GM12865 (cell line): ENCODE results near the gene PIGS.

Experiments
- DNase-seq: peaks from one replicate; pipeline ENCODE4 v3.0.0; 2010; ENCODE audit warnings: low read depth
- H3K4me3 ChIP-seq: 2 replicates; pipeline ENCODE4 v1.5.1; 2011; ENCODE audit warnings: mild to moderate bottlenecking, low read depth, low read length, control low read depth
- TF ChIP-seq, protein P1 (sequence below): IDR thresholded peaks from 2 replicates; pipeline ENCODE4 v1.5.1; 2011; ENCODE audit warnings: low read length, control low read depth, low read depth, inconsistent platforms; ENCODE audit not compliant: insufficient read depth; ENCODE audit errors: missing control alignments

The PIGS gene

DNA sequence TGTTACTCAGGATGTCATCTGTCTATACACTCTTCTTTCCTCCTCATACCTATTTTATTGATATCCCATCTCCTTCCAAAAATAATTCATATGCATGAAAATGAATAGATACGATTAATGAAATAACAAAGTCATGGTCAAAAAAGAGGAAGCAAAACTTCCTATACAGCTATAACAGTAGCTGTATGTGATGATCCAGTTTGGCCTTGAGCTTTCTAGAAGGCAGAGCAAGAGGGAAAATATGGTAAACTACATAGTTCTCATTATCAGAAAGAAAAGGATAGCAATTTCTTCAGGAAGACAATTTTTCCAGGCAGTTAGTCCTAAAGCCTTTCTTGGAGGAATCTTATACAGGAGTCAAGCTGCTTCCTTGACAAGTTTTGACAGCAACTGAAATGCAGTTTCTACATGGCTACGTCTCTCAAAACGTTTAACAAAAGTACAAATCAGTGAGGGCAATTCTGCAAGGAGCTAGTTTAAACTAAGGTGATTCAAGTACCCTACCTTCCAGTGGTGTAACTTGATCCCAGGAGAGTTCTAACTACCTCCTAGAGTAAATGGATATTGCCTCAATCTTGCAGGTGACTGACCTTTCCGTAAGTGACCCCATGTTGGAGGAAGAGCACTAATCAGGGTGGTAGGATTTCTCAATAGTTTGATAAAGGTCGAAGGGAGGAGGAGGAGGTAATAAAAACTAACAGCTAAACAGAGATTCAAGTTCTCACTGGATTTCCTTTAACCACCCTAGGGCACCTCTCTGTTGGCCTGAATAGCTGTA is 26.5 kb upstream of the PIGS start:
- no peak for DNase-seq
- TF ChIP-seq, protein P1, sequence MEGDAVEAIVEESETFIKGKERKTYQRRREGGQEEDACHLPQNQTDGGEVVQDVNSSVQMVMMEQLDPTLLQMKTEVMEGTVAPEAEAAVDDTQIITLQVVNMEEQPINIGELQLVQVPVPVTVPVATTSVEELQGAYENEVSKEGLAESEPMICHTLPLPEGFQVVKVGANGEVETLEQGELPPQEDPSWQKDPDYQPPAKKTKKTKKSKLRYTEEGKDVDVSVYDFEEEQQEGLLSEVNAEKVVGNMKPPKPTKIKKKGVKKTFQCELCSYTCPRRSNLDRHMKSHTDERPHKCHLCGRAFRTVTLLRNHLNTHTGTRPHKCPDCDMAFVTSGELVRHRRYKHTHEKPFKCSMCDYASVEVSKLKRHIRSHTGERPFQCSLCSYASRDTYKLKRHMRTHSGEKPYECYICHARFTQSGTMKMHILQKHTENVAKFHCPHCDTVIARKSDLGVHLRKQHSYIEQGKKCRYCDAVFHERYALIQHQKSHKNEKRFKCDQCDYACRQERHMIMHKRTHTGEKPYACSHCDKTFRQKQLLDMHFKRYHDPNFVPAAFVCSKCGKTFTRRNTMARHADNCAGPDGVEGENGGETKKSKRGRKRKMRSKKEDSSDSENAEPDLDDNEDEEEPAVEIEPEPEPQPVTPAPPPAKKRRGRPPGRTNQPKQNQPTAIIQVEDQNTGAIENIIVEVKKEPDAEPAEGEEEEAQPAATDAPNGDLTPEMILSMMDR, result no peak
- H3K4me3 ChIP-seq, result peak overlapping the region; percentile 70

DNA sequence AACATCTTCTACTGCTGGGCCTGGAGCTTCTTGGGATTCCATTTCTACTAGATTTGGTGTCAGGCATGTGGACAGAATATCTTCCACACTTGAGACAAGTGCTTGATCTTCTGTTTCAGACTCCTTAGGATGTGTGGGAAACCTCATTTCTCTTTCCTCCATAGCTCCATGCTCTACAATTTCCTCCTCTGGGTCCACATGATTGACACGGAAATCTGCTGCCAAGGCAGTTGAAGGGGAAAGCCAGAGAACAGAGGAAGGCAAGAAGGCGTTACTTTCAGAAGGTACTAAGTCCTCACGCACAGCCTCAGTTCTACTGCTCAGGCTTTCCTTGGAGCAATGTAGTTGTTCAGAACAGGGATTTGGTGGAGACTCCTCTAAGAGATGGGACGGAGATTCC is 20.9 kb upstream of the PIGS start:
- no peak for DNase-seq
- no peak overlapping the region for H3K4me3 ChIP-seq
- TF ChIP-seq, protein P1, result no peak

DNA sequence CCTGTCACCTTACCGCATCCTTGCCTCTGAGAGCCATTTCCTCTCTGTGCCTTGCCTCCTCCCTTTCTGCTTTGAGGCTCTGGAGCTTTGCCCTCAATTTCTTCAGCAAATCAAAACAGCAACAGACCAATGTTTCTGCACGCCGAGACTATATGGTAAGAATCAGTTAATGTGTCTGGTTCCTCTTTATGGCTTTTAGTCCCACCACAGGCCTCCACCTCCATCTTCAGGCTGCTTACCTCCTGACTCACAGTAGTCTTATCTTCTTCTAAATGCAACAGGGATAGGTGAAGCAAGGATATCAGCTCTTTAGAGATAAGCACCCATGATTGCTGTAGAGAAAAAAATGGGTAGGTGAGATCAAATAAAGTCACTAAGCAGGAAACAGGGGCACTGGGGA is 14.5 kb upstream of the PIGS start:
- DNase-seq, result no peak
- TF ChIP-seq, protein P1, result no peak

DNA sequence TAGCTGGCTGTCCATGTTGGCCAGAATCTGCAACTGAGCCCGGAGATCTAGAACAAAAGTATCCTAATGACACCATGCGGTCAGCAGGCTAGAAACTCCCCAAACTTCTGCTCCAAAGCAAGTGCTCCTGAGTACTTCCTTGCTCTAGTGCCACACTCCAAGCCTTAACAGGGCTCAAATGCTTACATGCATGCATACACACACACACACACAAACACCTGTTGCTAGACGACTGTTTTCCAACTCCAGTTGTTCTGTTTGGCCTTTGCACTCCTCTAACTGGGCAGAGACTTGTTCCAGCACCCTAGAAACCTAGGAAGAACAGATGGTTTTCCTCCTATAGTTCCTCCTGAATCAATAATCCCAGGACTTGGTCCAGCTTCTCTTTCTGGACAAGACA is 13.1 kb upstream of the PIGS start:
- no peak for DNase-seq
- no peak overlapping the region for H3K4me3 ChIP-seq
- TF ChIP-seq, protein P1, result no peak

More for the DNA sequence above, 14.5 kb upstream of the PIGS start:
- H3K4me3 ChIP-seq, result no peak overlapping the region

DNA sequence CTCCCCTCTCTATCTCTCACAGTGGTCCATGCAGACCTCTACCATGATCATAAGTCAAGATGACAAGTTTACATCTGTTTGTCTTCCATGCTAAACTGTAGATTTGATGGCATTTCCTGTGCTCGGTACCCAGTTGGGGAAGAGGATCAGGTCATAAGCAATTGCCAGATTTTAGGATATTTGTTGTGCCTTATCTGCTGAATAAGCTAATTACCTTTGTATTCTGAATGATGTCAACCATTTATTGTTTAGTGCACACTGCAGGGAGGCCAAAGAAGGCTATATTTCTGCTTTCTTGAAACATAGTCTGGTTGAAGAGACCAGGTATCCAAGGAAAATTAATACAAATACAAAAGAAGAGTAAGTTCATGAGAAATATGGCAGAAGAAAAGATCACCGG is 11.2 kb upstream of the PIGS start:
- H3K4me3 ChIP-seq, result no peak overlapping the region
- TF ChIP-seq, protein P1, result no peak
- DNase-seq, result no peak

DNA sequence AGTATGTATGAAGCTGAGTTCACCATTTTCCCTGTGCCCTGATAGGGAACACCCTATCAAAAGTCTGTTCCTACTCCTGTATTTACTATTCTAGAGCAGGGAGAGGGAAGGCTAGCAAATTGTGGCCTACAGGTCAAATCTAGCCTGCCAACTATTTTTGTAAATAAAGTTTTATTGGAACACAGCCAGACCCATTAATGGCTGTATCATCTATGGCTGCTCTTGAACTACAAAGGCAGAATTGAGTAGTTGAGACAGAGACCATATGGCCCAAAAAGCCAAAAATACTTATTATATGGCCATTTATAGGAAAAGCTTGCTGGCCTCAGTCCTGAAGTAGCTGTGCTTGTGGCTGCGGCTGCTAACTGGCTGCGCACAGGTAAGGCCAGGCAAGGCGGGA is 9.6 kb upstream of the PIGS start:
- TF ChIP-seq, protein P1, result no peak
- H3K4me3 ChIP-seq, result no peak overlapping the region
- no peak for DNase-seq

DNA sequence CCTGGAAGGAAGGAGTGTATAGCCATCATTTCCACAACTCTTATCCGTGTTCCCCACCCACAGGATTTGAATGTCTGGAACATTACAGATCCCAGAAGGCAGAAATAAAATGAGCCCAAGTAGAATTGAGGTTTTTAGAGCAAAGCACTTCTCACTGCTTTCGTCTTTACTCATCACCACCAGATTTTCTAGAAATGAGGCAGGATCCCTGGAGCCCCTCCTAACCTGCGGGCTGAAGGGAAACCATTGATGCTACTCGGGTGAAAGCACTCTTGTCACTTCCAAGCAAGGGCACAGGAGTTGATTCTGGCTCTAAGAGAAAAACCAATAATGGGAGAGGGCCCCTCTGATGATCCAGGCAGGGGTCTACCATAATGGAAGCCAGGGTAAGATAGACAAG is 8.2 kb upstream of the PIGS start:
- peak; percentile 60 for DNase-seq
- no peak overlapping the region for H3K4me3 ChIP-seq
- TF ChIP-seq, protein P1, result no peak
